WTC11 (cell line): ENCODE data around the gene STK11. TPM values are rescaled to one million over a fixed set of nuclear protein-coding genes. Genes with fewer than 3 reads are reported as not detected.

Source experiments
- ATAC-seq: fragments of 200-7000 bp; cut with Tn5 transposase; 2 replicates; pipeline ENCODE4 v1.10.0; 2021; ENCODE audit warnings: mild to moderate bottlenecking, moderate library complexity
- CTCF ChIA-PET: fragments of 300-600 bp; sonication (Branson Sonifier 250); formaldehyde crosslinking; loops from one replicate; lab custom pipeline; 2021; ENCODE audit warnings: antibody characterized with exemption; lab: Charles Lee
- POLR2A ChIA-PET: fragments of 350-600 bp; sonication (Branson Sonifier 250); formaldehyde crosslinking; loops from one replicate; lab custom pipeline; 2021; ENCODE audit warnings: antibody characterized with exemption; lab: Charles Lee
- DNase-seq: peaks from one replicate; pipeline ENCODE4 v3.0.0; 2021; ENCODE audit warnings: low spot score
- H3K27ac Mint-ChIP-seq: 2 replicates; pipeline ENCODE4 v1.8.0; 2021; ENCODE audit warnings: mixed read lengths
- H3K27me3 Mint-ChIP-seq: 2 replicates; pipeline ENCODE4 v1.8.0; 2021; ENCODE audit warnings: low read depth, mild to moderate bottlenecking, moderate library complexity, mixed read lengths
- H3K36me3 Mint-ChIP-seq: 2 replicates; pipeline ENCODE4 v1.8.0; 2021; ENCODE audit warnings: mixed read lengths
- H3K4me1 Mint-ChIP-seq: 2 replicates; pipeline ENCODE4 v1.8.0; 2022; ENCODE audit warnings: mixed read lengths
- H3K4me3 Mint-ChIP-seq: 2 replicates; pipeline ENCODE4 v1.8.0; 2021; ENCODE audit warnings: mild to moderate bottlenecking, moderate library complexity, mixed read lengths
- H3K9me3 Mint-ChIP-seq: 2 replicates; pipeline ENCODE4 v1.8.0; 2021; ENCODE audit warnings: mixed read lengths
- ATF1 ChIP-seq: sonication (generic); formaldehyde crosslinking; IDR thresholded peaks from 2 replicates; pipeline ENCODE4 v1.8.1; 2023; ENCODE audit warnings: mild to moderate bottlenecking, moderate library complexity, missing genetic modification reagents
- GRHL2 ChIP-seq: fragments of 250-450 bp; sonication (Bioruptor Pico); IDR thresholded peaks from 2 replicates; pipeline ENCODE4 v1.8.0; 2022; ENCODE audit warnings: mild to moderate bottlenecking, moderate library complexity; ENCODE audit not compliant: insufficient replicate concordance, severe bottlenecking
- KAT7 ChIP-seq: sonication (generic); formaldehyde crosslinking; IDR thresholded peaks from 2 replicates; pipeline ENCODE4 v1.8.1; 2023; ENCODE audit warnings: missing genetic modification reagents, mild to moderate bottlenecking, borderline replicate concordance
- NR1H2 ChIP-seq: sonication (generic); formaldehyde crosslinking; IDR thresholded peaks from 2 replicates; pipeline ENCODE4 v1.9.0; 2021; ENCODE audit warnings: mild to moderate bottlenecking, moderate library complexity, missing genetic modification reagents
- TCF7 ChIP-seq: sonication (generic); formaldehyde crosslinking; IDR thresholded peaks from 2 replicates; pipeline ENCODE4 v1.8.0; 2022; ENCODE audit warnings: mild to moderate bottlenecking, low read depth, missing genetic modification reagents, moderate library complexity
- TEAD1 ChIP-seq: sonication (generic); formaldehyde crosslinking; IDR thresholded peaks from 2 replicates; pipeline ENCODE4 v1.8.0; 2022; ENCODE audit warnings: mild to moderate bottlenecking, missing genetic modification reagents
- USF2 ChIP-seq: sonication (generic); formaldehyde crosslinking; IDR thresholded peaks from 2 replicates; pipeline ENCODE4 v1.8.1; 2023; ENCODE audit warnings: mild to moderate bottlenecking, missing genetic modification reagents, moderate library complexity
- ZBTB21 ChIP-seq: sonication (generic); formaldehyde crosslinking; IDR thresholded peaks from 2 replicates; pipeline ENCODE4 v1.8.1; 2023; ENCODE audit warnings: mild to moderate bottlenecking, missing genetic modification reagents, borderline replicate concordance
- ZNF121 ChIP-seq: sonication (generic); formaldehyde crosslinking; IDR thresholded peaks from 2 replicates; pipeline ENCODE4 v1.8.0; 2023; ENCODE audit warnings: missing genetic modification reagents
- ZNF532 ChIP-seq: fragments of 250-450 bp; sonication (Bioruptor Pico); IDR thresholded peaks from 2 replicates; pipeline ENCODE4 v1.9.0; 2021; ENCODE audit warnings: mild to moderate bottlenecking, borderline replicate concordance
- total RNA-seq: library from RNA; stranded (reverse); gene quantifications from 3 replicates; pipeline ENCODE4 v1.2.3, GENCODE V29; 2021
- TF ChIP-seq, protein P1 (sequence below): sonication (generic); formaldehyde crosslinking; IDR thresholded peaks from 2 replicates; pipeline ENCODE4 v1.8.0; 2022; ENCODE audit warnings: missing genetic modification reagents
- TF ChIP-seq, protein P2 (sequence below): fragments of 250-450 bp; sonication (Bioruptor Pico); IDR thresholded peaks from 2 replicates; pipeline ENCODE4 v1.8.0; 2021; ENCODE audit warnings: mild to moderate bottlenecking
- TF ChIP-seq, protein P3 (sequence below): sonication (generic); formaldehyde crosslinking; IDR thresholded peaks from 2 replicates; pipeline ENCODE4 v1.8.1; 2023; ENCODE audit warnings: mild to moderate bottlenecking, moderate library complexity, missing genetic modification reagents
- TF ChIP-seq, protein P4 (sequence below): fragments of 250-450 bp; sonication (Bioruptor Pico); IDR thresholded peaks from 2 replicates; pipeline ENCODE4 v1.9.0; 2021; ENCODE audit warnings: mild to moderate bottlenecking

Gene STK11
- total RNA-seq, 1 experiment from 2014 or later = 112 TPM

- TF ChIP-seq, protein P1, sequence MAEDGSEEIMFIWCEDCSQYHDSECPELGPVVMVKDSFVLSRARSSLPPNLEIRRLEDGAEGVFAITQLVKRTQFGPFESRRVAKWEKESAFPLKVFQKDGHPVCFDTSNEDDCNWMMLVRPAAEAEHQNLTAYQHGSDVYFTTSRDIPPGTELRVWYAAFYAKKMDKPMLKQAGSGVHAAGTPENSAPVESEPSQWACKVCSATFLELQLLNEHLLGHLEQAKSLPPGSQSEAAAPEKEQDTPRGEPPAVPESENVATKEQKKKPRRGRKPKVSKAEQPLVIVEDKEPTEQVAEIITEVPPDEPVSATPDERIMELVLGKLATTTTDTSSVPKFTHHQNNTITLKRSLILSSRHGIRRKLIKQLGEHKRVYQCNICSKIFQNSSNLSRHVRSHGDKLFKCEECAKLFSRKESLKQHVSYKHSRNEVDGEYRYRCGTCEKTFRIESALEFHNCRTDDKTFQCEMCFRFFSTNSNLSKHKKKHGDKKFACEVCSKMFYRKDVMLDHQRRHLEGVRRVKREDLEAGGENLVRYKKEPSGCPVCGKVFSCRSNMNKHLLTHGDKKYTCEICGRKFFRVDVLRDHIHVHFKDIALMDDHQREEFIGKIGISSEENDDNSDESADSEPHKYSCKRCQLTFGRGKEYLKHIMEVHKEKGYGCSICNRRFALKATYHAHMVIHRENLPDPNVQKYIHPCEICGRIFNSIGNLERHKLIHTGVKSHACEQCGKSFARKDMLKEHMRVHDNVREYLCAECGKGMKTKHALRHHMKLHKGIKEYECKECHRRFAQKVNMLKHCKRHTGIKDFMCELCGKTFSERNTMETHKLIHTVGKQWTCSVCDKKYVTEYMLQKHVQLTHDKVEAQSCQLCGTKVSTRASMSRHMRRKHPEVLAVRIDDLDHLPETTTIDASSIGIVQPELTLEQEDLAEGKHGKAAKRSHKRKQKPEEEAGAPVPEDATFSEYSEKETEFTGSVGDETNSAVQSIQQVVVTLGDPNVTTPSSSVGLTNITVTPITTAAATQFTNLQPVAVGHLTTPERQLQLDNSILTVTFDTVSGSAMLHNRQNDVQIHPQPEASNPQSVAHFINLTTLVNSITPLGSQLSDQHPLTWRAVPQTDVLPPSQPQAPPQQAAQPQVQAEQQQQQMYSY (CRISPR knock-in tag) = no peak
- TF ChIP-seq, protein P2, sequence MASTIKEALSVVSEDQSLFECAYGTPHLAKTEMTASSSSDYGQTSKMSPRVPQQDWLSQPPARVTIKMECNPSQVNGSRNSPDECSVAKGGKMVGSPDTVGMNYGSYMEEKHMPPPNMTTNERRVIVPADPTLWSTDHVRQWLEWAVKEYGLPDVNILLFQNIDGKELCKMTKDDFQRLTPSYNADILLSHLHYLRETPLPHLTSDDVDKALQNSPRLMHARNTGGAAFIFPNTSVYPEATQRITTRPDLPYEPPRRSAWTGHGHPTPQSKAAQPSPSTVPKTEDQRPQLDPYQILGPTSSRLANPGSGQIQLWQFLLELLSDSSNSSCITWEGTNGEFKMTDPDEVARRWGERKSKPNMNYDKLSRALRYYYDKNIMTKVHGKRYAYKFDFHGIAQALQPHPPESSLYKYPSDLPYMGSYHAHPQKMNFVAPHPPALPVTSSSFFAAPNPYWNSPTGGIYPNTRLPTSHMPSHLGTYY (CRISPR knock-in tag) = no peak
Measured at GRCh38 chr19:1167687-1168571, 37.6 kb upstream of the STK11 start (continued).

DNA sequence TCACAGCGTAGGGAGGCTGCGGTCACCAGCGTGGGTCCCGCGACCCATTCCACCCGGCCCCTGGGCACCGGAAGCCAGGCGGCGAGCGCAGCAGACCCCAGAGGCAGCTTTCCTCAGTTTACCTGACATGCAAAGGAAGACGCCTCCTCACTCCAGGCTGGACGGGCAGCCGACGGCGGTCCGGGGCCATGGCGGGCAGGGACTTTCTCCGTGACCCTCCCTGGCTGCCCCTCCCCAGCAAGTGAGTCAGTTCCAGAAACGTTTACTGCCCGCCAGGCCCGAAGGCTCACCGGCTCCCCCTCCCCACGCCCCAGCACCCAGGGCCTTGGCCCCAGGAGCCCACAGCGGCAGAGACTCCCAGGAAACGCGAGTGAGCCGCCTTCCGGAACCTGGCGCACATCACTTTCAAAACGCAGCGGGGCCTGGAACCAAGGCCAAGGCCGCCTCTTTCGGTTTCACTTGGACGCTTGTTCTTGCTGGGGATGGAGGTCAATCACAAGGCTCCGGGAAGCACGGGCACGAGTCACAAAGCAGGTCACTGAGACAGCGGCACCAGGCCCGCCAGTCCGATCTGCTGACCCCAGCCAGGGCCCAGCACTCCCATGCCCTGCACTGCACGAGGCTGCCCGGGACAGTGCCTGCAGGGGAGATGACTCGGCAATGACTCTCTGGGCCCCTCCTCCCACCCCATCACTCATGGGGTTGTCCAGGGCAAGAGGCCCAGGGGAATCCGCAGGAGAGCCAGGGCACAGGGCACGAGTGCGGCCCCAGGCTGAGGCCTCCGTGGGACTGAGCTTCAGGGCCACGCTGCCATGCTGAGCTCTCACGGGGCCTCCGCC, 36.8 kb upstream of the STK11 start:
- H3K4me1 Mint-ChIP-seq = peaks cover 29% of the 10 kb centered on the region
- ATAC-seq = no peak
- H3K27me3 Mint-ChIP-seq = no peaks in the 10 kb centered on the region
- H3K36me3 Mint-ChIP-seq = no peaks in the 10 kb centered on the region; the same call in 1 of the 2 replicates
- peak overlapping the region; percentile 96 for H3K27ac Mint-ChIP-seq
- peak; percentile 25 for DNase-seq
- ChIA-PET POLR2A (no interaction called here), CTCF (interaction anchor here (0.6 to 2.6 kb wide), 3 partner anchors 21 to 55 kb away, joined by 3 to 8 read pairs (median 4); no protein-coding TSS in a partner anchor)
- no peak for TF ChIP-seq KAT7
- TF ChIP-seq USF2 (CRISPR knock-in tag) = no peak
- TF ChIP-seq, all 79 proteins: peak for 0
- Mint-ChIP-seq H3K4me3 (no peak overlapping the region), H3K9me3 (no peaks in the 10 kb centered on the region)

DNA sequence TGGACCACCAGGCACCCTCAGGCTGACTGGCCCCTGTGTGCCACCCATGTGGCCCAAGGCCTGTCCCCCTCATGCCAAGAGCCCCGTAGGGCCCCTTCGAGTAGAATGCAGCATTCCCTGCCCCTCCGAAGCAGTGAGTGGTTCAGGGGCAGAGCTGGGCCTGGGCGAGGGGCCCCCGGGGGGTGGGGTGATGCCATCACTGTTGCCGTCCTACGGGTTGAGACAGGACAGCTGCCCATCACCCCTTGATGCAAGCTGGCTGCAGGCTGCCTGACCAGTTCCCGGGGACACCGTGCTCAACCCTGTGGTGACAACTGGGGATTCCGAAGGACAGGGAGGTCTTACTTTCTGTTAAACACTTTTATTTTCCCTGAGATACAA, 36.2 kb upstream of the STK11 start:
- Mint-ChIP-seq H3K9me3 (no peaks in the 10 kb centered on the region), H3K27me3 (no peaks in the 10 kb centered on the region), H3K4me3 (no peak overlapping the region), H3K36me3 (no peaks in the 10 kb centered on the region; the same call in 1 of the 2 replicates), H3K27ac (peak overlapping the region; percentile 97), H3K4me1 (peaks cover 29% of the 10 kb centered on the region)
- no peak for DNase-seq
- CTCF ChIA-PET = interaction anchor here (0.6 to 1.1 kb wide), 2 partner anchors 21 to 48 kb away, joined by 3 to 4 read pairs; no protein-coding TSS in a partner anchor
- POLR2A ChIA-PET = no interaction called here
- no peak for ATAC-seq
- TF ChIP-seq TEAD1 (no peak), ZNF532 (no peak), NR1H2 (no peak), ZBTB21 (CRISPR knock-in tag) (no peak), TCF7 (no peak), GRHL2 (CRISPR knock-in tag) (no peak), ZNF121 (CRISPR knock-in tag) (no peak), ATF1 (CRISPR knock-in tag) (no peak)
- TF ChIP-seq, protein P3, sequence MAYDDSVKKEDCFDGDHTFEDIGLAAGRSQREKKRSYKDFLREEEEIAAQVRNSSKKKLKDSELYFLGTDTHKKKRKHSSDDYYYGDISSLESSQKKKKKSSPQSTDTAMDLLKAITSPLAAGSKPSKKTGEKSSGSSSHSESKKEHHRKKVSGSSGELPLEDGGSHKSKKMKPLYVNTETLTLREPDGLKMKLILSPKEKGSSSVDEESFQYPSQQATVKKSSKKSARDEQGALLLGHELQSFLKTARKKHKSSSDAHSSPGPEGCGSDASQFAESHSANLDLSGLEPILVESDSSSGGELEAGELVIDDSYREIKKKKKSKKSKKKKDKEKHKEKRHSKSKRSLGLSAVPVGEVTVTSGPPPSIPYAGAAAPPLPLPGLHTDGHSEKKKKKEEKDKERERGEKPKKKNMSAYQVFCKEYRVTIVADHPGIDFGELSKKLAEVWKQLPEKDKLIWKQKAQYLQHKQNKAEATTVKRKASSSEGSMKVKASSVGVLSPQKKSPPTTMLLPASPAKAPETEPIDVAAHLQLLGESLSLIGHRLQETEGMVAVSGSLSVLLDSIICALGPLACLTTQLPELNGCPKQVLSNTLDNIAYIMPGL (CRISPR knock-in tag) = no peak
- TF ChIP-seq, protein P4, sequence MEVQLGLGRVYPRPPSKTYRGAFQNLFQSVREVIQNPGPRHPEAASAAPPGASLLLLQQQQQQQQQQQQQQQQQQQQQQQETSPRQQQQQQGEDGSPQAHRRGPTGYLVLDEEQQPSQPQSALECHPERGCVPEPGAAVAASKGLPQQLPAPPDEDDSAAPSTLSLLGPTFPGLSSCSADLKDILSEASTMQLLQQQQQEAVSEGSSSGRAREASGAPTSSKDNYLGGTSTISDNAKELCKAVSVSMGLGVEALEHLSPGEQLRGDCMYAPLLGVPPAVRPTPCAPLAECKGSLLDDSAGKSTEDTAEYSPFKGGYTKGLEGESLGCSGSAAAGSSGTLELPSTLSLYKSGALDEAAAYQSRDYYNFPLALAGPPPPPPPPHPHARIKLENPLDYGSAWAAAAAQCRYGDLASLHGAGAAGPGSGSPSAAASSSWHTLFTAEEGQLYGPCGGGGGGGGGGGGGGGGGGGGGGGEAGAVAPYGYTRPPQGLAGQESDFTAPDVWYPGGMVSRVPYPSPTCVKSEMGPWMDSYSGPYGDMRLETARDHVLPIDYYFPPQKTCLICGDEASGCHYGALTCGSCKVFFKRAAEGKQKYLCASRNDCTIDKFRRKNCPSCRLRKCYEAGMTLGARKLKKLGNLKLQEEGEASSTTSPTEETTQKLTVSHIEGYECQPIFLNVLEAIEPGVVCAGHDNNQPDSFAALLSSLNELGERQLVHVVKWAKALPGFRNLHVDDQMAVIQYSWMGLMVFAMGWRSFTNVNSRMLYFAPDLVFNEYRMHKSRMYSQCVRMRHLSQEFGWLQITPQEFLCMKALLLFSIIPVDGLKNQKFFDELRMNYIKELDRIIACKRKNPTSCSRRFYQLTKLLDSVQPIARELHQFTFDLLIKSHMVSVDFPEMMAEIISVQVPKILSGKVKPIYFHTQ (CRISPR knock-in tag) = no peak
